ENCODE data around the gene AMBP. TPM values are rescaled to one million over a fixed set of nuclear protein-coding genes. Genes with fewer than 3 reads are reported as not detected.

Gene AMBP
- total RNA-seq, 6 experiments from 2014 or later = not detected

GRCh38 chr9:114119242-114120191, 41.4 kb upstream of the AMBP start:
- Mint-ChIP-seq H3K9me3 (no peaks in the 10 kb centered on the region), H3K27ac (no peak overlapping the region), H3K36me3 (ENCODE audit: low read depth) (no peaks in the 10 kb centered on the region), H3K27me3 (ENCODE audit: insufficient read depth) (peaks cover 30% of the 10 kb centered on the region), H3K4me3 (no peak overlapping the region), H3K4me1 (ENCODE audit: low read depth) (no peaks in the 10 kb centered on the region)
- no peak for TF ChIP-seq CTCF (IDR thresholded peaks at IDR 0.05)
- no peak for DNase-seq

- no peak overlapping the region for H3K27ac Mint-ChIP-seq
- no peak for TF ChIP-seq CTCF (IDR thresholded peaks at IDR 0.05)
- H3K27me3 Mint-ChIP-seq (ENCODE audit: insufficient read depth) = peaks cover 27% of the 10 kb centered on the region
- peaks cover 13% of the 10 kb centered on the region for H3K4me1 Mint-ChIP-seq (ENCODE audit: low read depth)
- H3K36me3 Mint-ChIP-seq (ENCODE audit: low read depth) = no peaks in the 10 kb centered on the region
- no peaks in the 10 kb centered on the region for H3K9me3 Mint-ChIP-seq
- no peak overlapping the region for H3K4me3 Mint-ChIP-seq
- no peak for DNase-seq
Measured at GRCh38 chr9:114117996-114118830, 40.1 kb upstream of the AMBP start.

- Mint-ChIP-seq H3K27me3 (ENCODE audit: insufficient read depth) (peaks cover 28% of the 10 kb centered on the region), H3K9me3 (no peaks in the 10 kb centered on the region), H3K4me3 (no peak overlapping the region), H3K36me3 (ENCODE audit: low read depth) (no peaks in the 10 kb centered on the region), H3K4me1 (ENCODE audit: low read depth) (peaks cover 19% of the 10 kb centered on the region), H3K27ac (no peak overlapping the region)
- no peak for TF ChIP-seq CTCF (IDR thresholded peaks at IDR 0.05)
- DNase-seq = no peak
Measured at GRCh38 chr9:114117614-114117995, 39.5 kb upstream of the AMBP start.

- Mint-ChIP-seq H3K27ac (no peak overlapping the region), H3K36me3 (ENCODE audit: low read depth) (no peaks in the 10 kb centered on the region), H3K4me1 (ENCODE audit: low read depth) (peaks cover 27% of the 10 kb centered on the region), H3K4me3 (no peak overlapping the region), H3K27me3 (ENCODE audit: insufficient read depth) (peaks cover 21% of the 10 kb centered on the region), H3K9me3 (no peaks in the 10 kb centered on the region)
- no peak for DNase-seq
- no peak for TF ChIP-seq CTCF (IDR thresholded peaks at IDR 0.05)
Measured at GRCh38 chr9:114116126-114116747, 38.1 kb upstream of the AMBP start.

- Mint-ChIP-seq H3K36me3 (ENCODE audit: low read depth) (no peaks in the 10 kb centered on the region), H3K27ac (no peak overlapping the region), H3K9me3 (no peaks in the 10 kb centered on the region), H3K4me3 (no peak overlapping the region), H3K27me3 (ENCODE audit: insufficient read depth) (peaks cover 19% of the 10 kb centered on the region), H3K4me1 (ENCODE audit: low read depth) (peaks cover 32% of the 10 kb centered on the region)
- DNase-seq = no peak
- no peak for TF ChIP-seq CTCF (IDR thresholded peaks at IDR 0.05)
Measured at GRCh38 chr9:114115654-114116125, 37.6 kb upstream of the AMBP start.

Data from HFFc6 (cell line).